B cell (primary cell): Measurements from ENCODE around the gene MTHFD1. TPM values are rescaled to one million over a fixed set of nuclear protein-coding genes. Genes with fewer than 3 reads are reported as not detected.
A peak's percentile ranks its signal among the peaks of the same experiment; 100 is the strongest.

Experiments used
- ATAC-seq: fragments of 200-7000 bp; cut with Tn5 transposase; one replicate; pipeline ENCODE4 v1.10.0; 2021; ENCODE audit warnings: low read depth, mild to moderate bottlenecking, moderate number of reproducible peaks, moderate library complexity
- CTCF ChIA-PET: fragments of 350-600 bp; sonication (Branson Sonifier 250); formaldehyde crosslinking; loops from one replicate; lab custom pipeline; 2021; ENCODE audit warnings: antibody characterized with exemption, inconsistent platforms; lab: Charles Lee
- POLR2A ChIA-PET: fragments of 350-600 bp; sonication (Branson Sonifier 250); formaldehyde crosslinking; loops from one replicate; lab custom pipeline; 2021; ENCODE audit warnings: antibody characterized with exemption; lab: Charles Lee
- DNase-seq: peaks from one replicate; pipeline ENCODE4 v3.0.0; 2013
- H2AFZ ChIP-seq: 2 replicates; pipeline ENCODE4 v1.6.1; 2012; ENCODE audit warnings: mild to moderate bottlenecking, low read depth, low read length; ENCODE audit not compliant: insufficient read depth, poor library complexity, severe bottlenecking
- H3K27ac ChIP-seq, 2 donors: 1 replicate in 1 of 2; 2 replicates in 1 of 2; pipeline ENCODE4 v1.5.1; 2012 to 2013; ENCODE audit warnings: low read length in 2 of 2, mild to moderate bottlenecking in 2 of 2, moderate library complexity in 1 of 2
- H3K27me3 ChIP-seq, 4 experiments: fragments of 200-600 bp in 1 of 4; sonication (generic) in 1 of 4; replicated peaks in 1 of 4; 1 replicate in 2 of 4; 2 replicates in 2 of 4; pipeline versions ENCODE4 v1.6.1 to v1.7.0; 2013 to 2016; ENCODE audit warnings: low read length in 3 of 4, mild to moderate bottlenecking in 2 of 4, mixed read lengths in 1 of 4, moderate library complexity in 1 of 4; ENCODE audit not compliant: insufficient read depth in 4 of 4, control insufficient read depth in 3 of 4; ENCODE audit errors: control extremely low read depth in 1 of 4
- H3K36me3 ChIP-seq, 2 experiments: replicated peaks in 1 of 2; 1 replicate in 1 of 2; 2 replicates in 1 of 2; pipeline versions ENCODE4 v1.6.1 to v1.7.1; 2013; ENCODE audit warnings: low read length in 1 of 2; ENCODE audit not compliant: insufficient read depth in 2 of 2, control insufficient read depth in 1 of 2; ENCODE audit errors: control extremely low read depth in 1 of 2, extremely low read depth in 1 of 2
- H3K4me1 ChIP-seq, 2 donors: fragments of 200-600 bp in 1 of 2; sonication (generic) in 1 of 2; 1 replicate in 1 of 2; 2 replicates in 1 of 2; pipeline versions ENCODE4 v1.5.1 to v1.6.1; 2013 to 2017; ENCODE audit warnings: low read length in 2 of 2; ENCODE audit not compliant: control insufficient read depth in 2 of 2, insufficient read depth in 2 of 2
- H3K4me2 ChIP-seq: replicated peaks from 2 replicates; pipeline ENCODE3; 2012; ENCODE audit warnings: mild to moderate bottlenecking, low read depth, low read length; ENCODE audit not compliant: poor library complexity, severe bottlenecking
- H3K4me3 ChIP-seq, 5 experiments: fragments of 200-600 bp in 1 of 5; sonication (generic) in 1 of 5; 1 replicate in 3 of 5; 2 replicates in 2 of 5; pipeline versions ENCODE4 v1.5.1 to v1.7.0; 2011 to 2016; ENCODE audit warnings: low read length in 4 of 5, mild to moderate bottlenecking in 4 of 5, low read depth in 2 of 5, control low read depth in 1 of 5, moderate library complexity in 1 of 5; ENCODE audit not compliant: insufficient read depth in 1 of 5; ENCODE audit errors: control extremely low read depth in 1 of 5, extremely low read depth in 1 of 5
- H3K79me2 ChIP-seq: fragments of 200-600 bp; sonication (generic); one replicate; pipeline ENCODE4 v1.6.0; 2016; ENCODE audit warnings: low read length; ENCODE audit not compliant: control insufficient read depth, insufficient read depth
- H3K9ac ChIP-seq: fragments of 200-600 bp; sonication (generic); 2 replicates; pipeline ENCODE4 v1.6.1; 2017; ENCODE audit warnings: mild to moderate bottlenecking, low read length, moderate library complexity
- H3K9me3 ChIP-seq, 3 donors: one replicate each; pipeline versions ENCODE4 v1.6.1 to v1.7.1; 2013; ENCODE audit warnings: low read length in 2 of 3; ENCODE audit not compliant: control insufficient read depth in 2 of 3, insufficient read depth in 1 of 3; ENCODE audit errors: control extremely low read depth in 1 of 3
- H4K20me1 ChIP-seq: 2 replicates; pipeline ENCODE4 v1.6.0; 2012; ENCODE audit warnings: mild to moderate bottlenecking, low read length; ENCODE audit not compliant: insufficient read depth, control insufficient read depth, poor library complexity, severe bottlenecking
- H3K27ac Mint-ChIP-seq: one replicate; pipeline ENCODE4 v1.8.0; 2021; ENCODE audit warnings: mixed read lengths
- H3K27me3 Mint-ChIP-seq: one replicate; pipeline ENCODE4 v1.8.0; 2021; ENCODE audit warnings: mixed read lengths
- H3K4me1 Mint-ChIP-seq: one replicate; pipeline ENCODE4 v1.8.0; 2021; ENCODE audit warnings: mixed read lengths
- H3K4me3 Mint-ChIP-seq: one replicate; pipeline ENCODE4 v1.8.0; 2021; ENCODE audit warnings: mixed read lengths
- H3K9me3 Mint-ChIP-seq: one replicate; pipeline ENCODE4 v1.8.0; 2022; ENCODE audit warnings: mixed read lengths; ENCODE audit not compliant: insufficient read depth
- CTCF ChIP-seq: fragments of 200-600 bp; IDR thresholded peaks from one replicate; pipeline ENCODE4 v1.8.0; 2022; ENCODE audit warnings: antibody characterized with exemption, mild to moderate bottlenecking
- EZH2 ChIP-seq: IDR thresholded peaks from 2 replicates; pipeline ENCODE4 v1.6.1; 2012; ENCODE audit warnings: borderline replicate concordance, low read depth, mild to moderate bottlenecking, moderate library complexity, low read length; ENCODE audit not compliant: insufficient read depth, poor library complexity, severe bottlenecking
- WGBS: methylation state at CpG from one replicate; pipeline ENCODE4 v1.1.5; 2013; ENCODE audit warnings: missing lambda C conversion rate; ENCODE audit not compliant: insufficient coverage; 5-methylcytosine and 5-hydroxymethylcytosine counted together
- intact Hi-C: fragments of 100-400 bp; cut with micrococcal nuclease; formaldehyde crosslinking; loops from one replicate; pipeline ENCODE4 v1.10.0; 2022
- polyA plus RNA-seq: library from polyadenylated mRNA; depleted of rRNA; stranded (reverse); fragments of >200 nt; gene quantifications from 2 replicates; pipeline ENCODE4 v1.2.3, GENCODE V29; 2012
- total RNA-seq, 2 donors: library from RNA; stranded (reverse); fragments of 120-200 nt in 1 of 2; gene quantifications; 1 replicate in 1 of 2; 2 replicates in 1 of 2; pipeline versions ENCODE4 v1.2.3 to v1.2.4, GENCODE V29; 2013 to 2022

The MTHFD1 gene
- total and polyA plus RNA-seq, 2 donors (not counting 1 experiment from before 2014, with no cell fraction given), result 32.3 to 51.3 TPM

GRCh38 chr14:64461221-64461620 is 73.1 kb downstream of the MTHFD1 start:
- WGBS, result 100% methylated on average over 2 of the region's 3 CpGs
- no peak overlapping the region for H3K27ac ChIP-seq
- H3K4me1 ChIP-seq, result peaks cover 42 to 45% of the 10 kb centered on the region in 2 donors
- ChIA-PET POLR2A (interaction anchor here (0.6 kb wide), 1 partner anchor 19 kb away, joined by 10 read pairs; no protein-coding TSS in a partner anchor), CTCF (interaction anchor here (3.3 to 4.1 kb wide), 2 partner anchors 17 to 31 kb away, joined by 17 to 38 read pairs; no protein-coding TSS in a partner anchor)
- no peak overlapping the region for H3K9ac ChIP-seq
- no peak overlapping the region for H2AFZ ChIP-seq
- H3K79me2 ChIP-seq, result no peaks in the 10 kb centered on the region
- no peaks in the 10 kb centered on the region for H3K27me3 ChIP-seq
- H3K36me3 ChIP-seq, result peaks cover 0 to 7% of the 10 kb centered on the region in 2 experiments
- H3K27ac Mint-ChIP-seq, result no peak overlapping the region
- H3K4me1 Mint-ChIP-seq, result peaks cover 62% of the 10 kb centered on the region
- H3K27me3 Mint-ChIP-seq, result no peaks in the 10 kb centered on the region
- H3K4me3 Mint-ChIP-seq, result no peak overlapping the region
- H3K9me3 Mint-ChIP-seq, result no peaks in the 10 kb centered on the region
- no peaks in the 10 kb centered on the region for H4K20me1 ChIP-seq
- TF ChIP-seq CTCF, result no peak
- TF ChIP-seq EZH2, result no peak
- no peak overlapping the region for H3K4me3 ChIP-seq
- intact Hi-C loops, result no loop called here
- H3K4me2 ChIP-seq, result no peak overlapping the region
- H3K9me3 ChIP-seq, result no peaks in the 10 kb centered on the region
- DNase-seq (no peak), ATAC-seq (no peak)

GRCh38 chr14:64463195-64463594 is 75.0 kb downstream of the MTHFD1 start:
- Histone ChIP-seq H3K9me3 (no peaks in the 10 kb centered on the region), H3K4me3 (no peak overlapping the region), H2AFZ (no peak overlapping the region), H3K79me2 (no peaks in the 10 kb centered on the region), H3K4me2 (peak overlapping the region; percentile 26), H4K20me1 (no peaks in the 10 kb centered on the region), H3K27me3 (no peaks in the 10 kb centered on the region), H3K9ac (no peak overlapping the region), H3K4me1 (peaks cover 36 to 38% of the 10 kb centered on the region in 2 donors), H3K27ac (no peak overlapping the region), H3K36me3 (peaks cover 0 to 7% of the 10 kb centered on the region in 2 experiments)
- Mint-ChIP-seq H3K4me1 (peaks cover 68% of the 10 kb centered on the region), H3K27me3 (no peaks in the 10 kb centered on the region), H3K4me3 (peak overlapping the region; percentile 42), H3K9me3 (no peaks in the 10 kb centered on the region), H3K27ac (no peak overlapping the region)
- POLR2A ChIA-PET, result interaction anchor here (0.6 to 1.9 kb wide), 4 partner anchors 9 to 380 kb away, joined by 4 to 7 read pairs (median 6); no protein-coding TSS in a partner anchor
- CTCF ChIA-PET, result interaction anchor here (2.0 to 4.1 kb wide), 3 partner anchors 16 to 48 kb away, joined by 8 to 38 read pairs (median 17); no protein-coding TSS in a partner anchor
- ATAC-seq (peak; percentile 25), DNase-seq (peak; percentile 51)
- intact Hi-C loops, result no loop called here
- WGBS, result no CpG with 5 or more reads among the region's 2 CpGs
- TF ChIP-seq CTCF (no peak), EZH2 (no peak)
